K562 (cell line): ENCODE results near the gene CPT1C. TPM values are rescaled to one million over a fixed set of nuclear protein-coding genes. Genes with fewer than 3 reads are reported as not detected.
A peak's percentile ranks its signal among the peaks of the same experiment; 100 is the strongest.

ENCODE experiments used
- BRF2 ChIP-seq: IDR thresholded peaks from 3 replicates; pipeline ENCODE4 v1.6.1; 2011; ENCODE audit warnings: borderline replicate concordance, mild to moderate bottlenecking; ENCODE audit not compliant: insufficient read length, insufficient read depth
- E2F5 ChIP-seq: sonication (generic); formaldehyde crosslinking; IDR thresholded peaks from 2 replicates; pipeline ENCODE4 v1.8.0; 2022; ENCODE audit warnings: mild to moderate bottlenecking, missing genetic modification reagents
- EHMT2 ChIP-seq: fragments of 450-650 bp; IDR thresholded peaks from 2 replicates; pipeline ENCODE4 v1.6.1; 2018; ENCODE audit warnings: antibody characterized with exemption
- EP300 ChIP-seq: IDR thresholded peaks from 2 replicates; pipeline ENCODE4 v1.6.1; 2012; ENCODE audit warnings: low read length, improper control_type of control experiment
- ETV6 ChIP-seq, 3 experiments: fragments of 150-350 bp in 1 of 3; sonication (generic) in 1 of 3; formaldehyde crosslinking in 1 of 3; IDR thresholded peaks; 2 replicates each; pipeline versions ENCODE4 v1.6.1 to v1.8.0; 2014 to 2022; ENCODE audit warnings: borderline replicate concordance in 2 of 3, low read depth in 2 of 3, antibody characterized with exemption in 1 of 3, low read length in 1 of 3, mild to moderate bottlenecking in 1 of 3, missing genetic modification reagents in 1 of 3
- FOSL1 ChIP-seq: fragments of 200-800 bp; sonication (Bioruptor generic); conservative IDR thresholded peaks from 2 replicates; pipeline ENCODE4 v1.6.1; 2016; ENCODE audit warnings: missing genetic modification characterization, missing compliant biosample characterization
- HNRNPK ChIP-seq: fragments of 200-400 bp; formaldehyde crosslinking; IDR thresholded peaks from one replicate; pipeline ENCODE4 v1.6.1; 2018; ENCODE audit warnings: mild to moderate bottlenecking, low read depth, low read length; ENCODE audit not compliant: poor library complexity, severe bottlenecking
- KLF16 ChIP-seq: IDR thresholded peaks from 2 replicates; pipeline ENCODE4 v1.6.1; 2016; ENCODE audit warnings: antibody characterized with exemption
- LEF1 ChIP-seq: fragments of 450-650 bp; IDR thresholded peaks from 2 replicates; pipeline ENCODE4 v1.6.1; 2016; ENCODE audit warnings: mild to moderate bottlenecking
- MBD2 ChIP-seq: sonication (generic); IDR thresholded peaks from 2 replicates; pipeline ENCODE4 v1.6.1; 2016; ENCODE audit warnings: low read depth, borderline replicate concordance
- PHB ChIP-seq: fragments of 250-450 bp; sonication (Bioruptor Pico); IDR thresholded peaks from 2 replicates; pipeline ENCODE4 v1.5.0; 2021
- RBM14 ChIP-seq: fragments of 200-400 bp; formaldehyde crosslinking; IDR thresholded peaks from 2 replicates; pipeline ENCODE4 v1.6.1; 2018; ENCODE audit warnings: low read depth, mild to moderate bottlenecking, low read length, moderate library complexity, borderline replicate concordance; ENCODE audit not compliant: insufficient read depth
- SMAD4 ChIP-seq: fragments of 250-450 bp; sonication (Bioruptor Pico); conservative IDR thresholded peaks from 2 replicates; pipeline ENCODE4 v1.8.0; 2021; ENCODE audit warnings: inconsistent platforms, mild to moderate bottlenecking, moderate library complexity
- YBX1 ChIP-seq: fragments of 450-650 bp; IDR thresholded peaks from 2 replicates; pipeline ENCODE4 v1.7.1; 2016; ENCODE audit warnings: mild to moderate bottlenecking
- ZNF3 ChIP-seq: fragments of 250-450 bp; sonication (Bioruptor Pico); IDR thresholded peaks from 2 replicates; pipeline ENCODE4 v1.5.0; 2021; ENCODE audit warnings: mild to moderate bottlenecking, moderate library complexity
- polyA plus RNA-seq, 8 experiments: library from polyadenylated mRNA; depleted of rRNA in 4 of 8; stranded (reverse) in 5 of 8; unstranded in 3 of 8; fragments of >200 nt; fragmentation: Nextera tagmentation in 2 of 8; fragmentation: Illumina TruSeq in 1 of 8; extraction: Ambion mirVana in 2 of 8; extraction: Trizol in 1 of 8; gene quantifications; 2 replicates each; pipeline versions ENCODE4 v1.2.1 to v1.2.3, GENCODE V29; 2011 to 2014; ENCODE audit warnings: inconsistent platforms in 1 of 8, missing spikeins in 1 of 8
- total RNA-seq, 7 experiments: library from RNA; depleted of rRNA in 6 of 7; stranded (reverse); fragments of >200 nt in 6 of 7; fragmentation: Illumina TruSeq in 2 of 7; extraction: Trizol in 2 of 7; gene quantifications; 2 replicates each; pipeline versions ENCODE4 v1.2.1 to v1.2.3, GENCODE V29; 2011 to 2021; ENCODE audit warnings: low replicate concordance in 1 of 7
- TF ChIP-seq, protein P1 (sequence below), 2 experiments: fragments of 450-650 bp; IDR thresholded peaks; 2 replicates each; pipeline ENCODE4 v1.6.1; 2016
- TF ChIP-seq, protein P2 (sequence below): sonication (generic); formaldehyde crosslinking; IDR thresholded peaks from 2 replicates; pipeline ENCODE4 v1.4.0; 2020; ENCODE audit warnings: mild to moderate bottlenecking, missing genetic modification reagents

CPT1C gene
- total and polyA plus RNA-seq, 9 of the 15 experiments (the other 6 are each of a cell fraction or from before 2014, with no cell fraction given), result 1.9 to 12.3 (median 3.0) TPM

DNA sequence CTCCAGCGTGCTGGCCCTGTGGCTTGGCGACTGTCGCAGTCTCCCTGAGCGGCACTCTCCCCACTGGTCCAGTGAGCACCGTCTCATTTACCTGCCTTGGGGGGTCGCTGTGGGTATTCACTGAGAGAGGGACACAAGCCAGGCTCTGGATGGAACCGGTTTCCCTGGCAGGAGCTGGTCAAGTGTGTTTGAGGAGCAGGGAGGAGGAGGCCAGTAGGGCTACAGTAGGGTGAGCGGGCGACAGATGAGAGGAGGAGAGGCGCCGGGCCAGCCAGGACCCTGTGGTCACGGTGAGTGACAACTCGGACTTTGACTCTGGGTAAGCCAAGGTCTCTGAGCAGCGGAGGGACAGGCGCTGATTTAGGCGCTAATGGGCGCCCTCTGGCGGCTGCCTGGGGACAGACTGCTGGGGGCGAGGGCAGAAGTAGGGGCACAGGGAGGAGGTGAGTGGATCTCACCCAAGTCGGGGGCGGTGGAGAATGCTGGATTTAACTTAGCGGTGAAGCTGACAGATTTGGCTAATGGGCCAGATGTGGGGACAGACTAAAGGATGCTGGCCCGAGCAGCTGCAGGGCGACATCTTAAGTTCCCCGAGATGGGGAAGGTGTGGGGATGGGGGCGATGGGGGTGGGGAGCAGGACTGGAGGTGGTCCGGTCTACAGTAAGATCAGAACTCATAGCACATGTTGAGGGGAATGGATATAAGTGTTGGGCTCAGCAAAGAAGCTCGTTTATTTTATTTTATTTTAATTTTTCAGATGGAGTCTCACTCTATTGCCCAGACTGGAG is 18.6 kb upstream of the CPT1C start (continued):
- no peak for TF ChIP-seq BRF2
- no peak for TF ChIP-seq ZNF3 (CRISPR knock-in tag)
- TF ChIP-seq EHMT2, result no peak
- TF ChIP-seq, protein P1, sequence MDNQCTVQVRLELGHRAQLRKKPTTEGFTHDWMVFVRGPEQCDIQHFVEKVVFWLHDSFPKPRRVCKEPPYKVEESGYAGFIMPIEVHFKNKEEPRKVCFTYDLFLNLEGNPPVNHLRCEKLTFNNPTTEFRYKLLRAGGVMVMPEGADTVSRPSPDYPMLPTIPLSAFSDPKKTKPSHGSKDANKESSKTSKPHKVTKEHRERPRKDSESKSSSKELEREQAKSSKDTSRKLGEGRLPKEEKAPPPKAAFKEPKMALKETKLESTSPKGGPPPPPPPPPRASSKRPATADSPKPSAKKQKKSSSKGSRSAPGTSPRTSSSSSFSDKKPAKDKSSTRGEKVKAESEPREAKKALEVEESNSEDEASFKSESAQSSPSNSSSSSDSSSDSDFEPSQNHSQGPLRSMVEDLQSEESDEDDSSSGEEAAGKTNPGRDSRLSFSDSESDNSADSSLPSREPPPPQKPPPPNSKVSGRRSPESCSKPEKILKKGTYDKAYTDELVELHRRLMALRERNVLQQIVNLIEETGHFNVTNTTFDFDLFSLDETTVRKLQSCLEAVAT (IDR thresholded peaks at IDR 0.05), result peak in 1 of 2 experiments; percentile 57; a peak in 2 of 4 replicates
- TF ChIP-seq LEF1, result peak; percentile 54; the same call in 1 of the 2 replicates
- TF ChIP-seq, protein P2, sequence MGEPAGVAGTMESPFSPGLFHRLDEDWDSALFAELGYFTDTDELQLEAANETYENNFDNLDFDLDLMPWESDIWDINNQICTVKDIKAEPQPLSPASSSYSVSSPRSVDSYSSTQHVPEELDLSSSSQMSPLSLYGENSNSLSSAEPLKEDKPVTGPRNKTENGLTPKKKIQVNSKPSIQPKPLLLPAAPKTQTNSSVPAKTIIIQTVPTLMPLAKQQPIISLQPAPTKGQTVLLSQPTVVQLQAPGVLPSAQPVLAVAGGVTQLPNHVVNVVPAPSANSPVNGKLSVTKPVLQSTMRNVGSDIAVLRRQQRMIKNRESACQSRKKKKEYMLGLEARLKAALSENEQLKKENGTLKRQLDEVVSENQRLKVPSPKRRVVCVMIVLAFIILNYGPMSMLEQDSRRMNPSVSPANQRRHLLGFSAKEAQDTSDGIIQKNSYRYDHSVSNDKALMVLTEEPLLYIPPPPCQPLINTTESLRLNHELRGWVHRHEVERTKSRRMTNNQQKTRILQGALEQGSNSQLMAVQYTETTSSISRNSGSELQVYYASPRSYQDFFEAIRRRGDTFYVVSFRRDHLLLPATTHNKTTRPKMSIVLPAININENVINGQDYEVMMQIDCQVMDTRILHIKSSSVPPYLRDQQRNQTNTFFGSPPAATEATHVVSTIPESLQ (CRISPR knock-in tag), result no peak
- peak; percentile 43 for TF ChIP-seq KLF16
- no peak for TF ChIP-seq HNRNPK
- no peak for TF ChIP-seq YBX1
- no peak for TF ChIP-seq ETV6 (IDR thresholded peaks at IDR 0.05; ENCODE audit: borderline replicate concordance in 1 of 2, low read depth in 2 of 2, low read length in 1 of 2)
- TF ChIP-seq ETV6 (CRISPR knock-in tag; IDR thresholded peaks at IDR 0.05; ENCODE audit: borderline replicate concordance), result no peak
- TF ChIP-seq EP300, result no peak
- TF ChIP-seq RBM14, result no peak
- no peak for TF ChIP-seq E2F5 (CRISPR knock-in tag)
- no peak for TF ChIP-seq PHB (CRISPR knock-in tag)
- no peak for TF ChIP-seq FOSL1 (tag)
- TF ChIP-seq MBD2, result 0 out of 2 replicates have a peak, but pooled peaks have one; percentile 36
- TF ChIP-seq SMAD4, result peak; percentile 57; the same call in 1 of the 2 replicates
